GM21619 (cell line): ENCODE measurements around the gene TBC1D3C.
"Not testable (repeated sequence)": the region's sequence is repeated elsewhere in the genome, so short reads cannot be mapped to it uniquely, and the experiment has no call there.

Experiments used
- ATAC-seq: cut with Tn5 transposase; IDR thresholded peaks from one replicate; pipeline ENCODE4 v1.9.1; 2021; ENCODE audit not compliant: unreplicated experiment

Gene TBC1D3C

GRCh38 chr17:38068534-38068933 lies at the start of gene TBC1D3C:
Gene TBC1D3C, minus strand, starts transcription at chr17:38068634. Its CDS starts 1,568 bp downstream, at chr17:38067066.
- not testable (repeated sequence) for ATAC-seq

DNA sequence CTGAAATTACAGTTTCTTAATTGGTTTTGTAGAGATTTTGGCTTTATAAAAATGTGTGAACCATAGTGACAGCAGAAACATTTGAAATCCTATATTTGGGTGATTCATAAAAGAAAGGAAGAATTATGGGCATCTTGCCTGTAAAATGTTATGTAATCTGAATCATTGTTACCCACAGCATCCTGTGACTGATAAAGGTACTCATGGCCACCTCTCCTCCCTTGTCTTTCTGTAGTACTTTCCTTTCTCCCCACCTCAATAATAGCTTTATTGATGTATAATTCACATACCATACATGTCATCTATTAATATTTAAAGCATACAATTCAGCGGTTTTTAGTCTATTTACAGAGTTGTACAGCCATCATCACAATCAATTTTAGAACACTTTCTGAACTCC lies 30.8 kb upstream of the TBC1D3C start:
- ATAC-seq = not testable (repeated sequence)

DNA sequence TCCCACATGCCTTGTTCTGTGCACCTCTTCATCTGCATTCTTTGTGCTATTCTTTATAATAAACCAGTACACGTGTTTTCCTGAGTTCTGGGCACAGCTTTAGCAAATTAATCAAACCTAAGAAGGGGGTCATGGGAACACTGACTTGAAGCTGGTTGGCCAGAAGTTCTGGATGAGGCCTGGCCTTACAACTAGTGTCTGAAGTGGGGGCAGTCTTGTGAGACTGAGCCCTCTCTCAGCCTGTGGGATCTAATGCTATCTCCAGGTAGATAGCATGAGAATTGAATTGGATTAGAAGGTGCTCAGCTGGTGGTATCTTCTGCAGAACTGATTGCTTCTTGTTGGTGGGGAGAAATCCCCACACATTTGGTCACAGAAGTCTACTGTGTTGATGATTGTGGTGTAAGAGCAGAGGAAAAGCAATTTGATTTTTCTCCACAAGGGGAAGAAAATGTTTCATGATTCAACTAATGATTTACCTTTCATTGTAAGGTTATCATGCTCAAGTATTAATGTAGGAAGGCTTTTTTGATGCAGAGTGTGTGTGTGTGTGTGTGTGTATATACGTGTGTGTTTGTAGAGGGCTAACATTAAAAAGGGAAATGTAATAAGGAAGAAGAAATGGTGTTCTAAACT lies 25.7 kb upstream of the TBC1D3C start:
- ATAC-seq = not testable (repeated sequence)

DNA sequence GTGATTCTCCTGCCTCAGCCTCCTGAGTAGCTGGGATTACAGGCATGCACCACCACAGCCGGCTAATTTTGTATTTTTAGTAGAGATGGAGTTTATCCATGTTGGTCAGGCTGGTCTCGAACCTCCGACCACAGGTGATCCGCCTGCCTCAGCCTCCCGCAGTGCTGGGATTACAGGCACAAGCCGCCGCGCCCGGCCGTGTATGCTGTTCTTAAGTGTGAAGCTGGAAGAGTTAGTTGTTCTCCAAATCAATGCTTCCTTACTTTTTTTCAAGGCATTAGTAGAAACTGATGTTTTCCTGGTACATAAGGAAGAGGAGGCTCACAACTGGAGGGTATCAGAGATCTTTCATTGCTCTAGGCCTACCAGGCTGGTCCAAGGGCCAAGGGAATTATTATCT lies 19.7 kb upstream of the TBC1D3C start:
- ATAC-seq = not testable (repeated sequence)

DNA sequence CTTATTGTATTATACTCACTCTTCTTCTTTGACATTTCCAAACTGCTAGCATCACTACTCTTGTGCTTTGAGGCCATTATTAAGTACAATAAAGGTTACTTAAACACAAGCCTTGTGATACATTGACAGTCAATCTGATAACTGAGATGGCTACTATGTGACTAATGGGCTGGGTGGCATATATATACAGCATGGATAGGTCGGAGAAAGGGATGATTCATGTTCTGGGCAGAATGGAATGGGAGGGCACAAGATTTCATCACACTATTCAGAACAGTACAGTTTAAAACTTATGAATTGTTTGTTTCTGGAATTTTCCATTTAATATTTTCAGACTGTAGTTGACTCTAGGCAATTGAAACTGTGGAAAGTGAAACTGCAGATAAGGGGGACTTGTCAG lies 18.9 kb upstream of the TBC1D3C start:
- not testable (repeated sequence) for ATAC-seq
